ENCODE measurements around the gene GLS2. TPM values are rescaled to one million over a fixed set of nuclear protein-coding genes. Genes with fewer than 3 reads are reported as not detected.

GLS2 gene
- polyA plus RNA-seq, 2 of the 4 experiments (the other 2 are of a cell fraction): 0.36 to 0.44 TPM

DNA sequence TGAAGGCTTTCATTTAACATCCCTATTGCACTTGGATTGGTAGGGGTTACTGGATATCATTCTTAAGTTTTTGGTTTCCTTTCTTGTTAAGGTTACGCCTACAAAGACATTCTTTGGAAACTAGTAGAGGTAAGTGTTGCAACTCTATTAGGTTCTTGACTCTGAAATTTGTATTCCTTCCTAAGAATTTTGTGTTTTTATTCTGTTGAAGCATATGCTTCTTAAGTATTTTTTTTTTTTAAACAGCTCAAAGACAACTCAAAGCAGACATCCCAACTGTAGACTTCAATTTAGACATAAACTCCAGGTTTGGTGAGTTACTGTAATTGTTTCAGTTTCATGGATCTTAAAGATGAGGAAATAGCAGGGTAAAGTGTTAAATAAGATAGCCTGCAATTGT lies 32.5 kb upstream of the GLS2 start:
- peak overlapping the region; percentile 87 to 89 for H3K27ac ChIP-seq
- peaks cover 60% of the 10 kb centered on the region for H3K4me1 ChIP-seq
- H3K9me3 ChIP-seq: no peaks in the 10 kb centered on the region
- FAIRE-seq (no peak), DNase-seq (ENCODE audit: low read depth in 1 of 2, low spot score in 1 of 2) (no peak), ATAC-seq (no peak)
- no peak overlapping the region for H3K4me3 ChIP-seq
- H3K4me2 ChIP-seq: peak overlapping the region; percentile 74
- POLR2A ChIA-PET: interaction anchor here (1.4 to 1.6 kb wide), 2 partner anchors 12 to 116 kb away, joined by 5 to 6 read pairs; no protein-coding TSS in a partner anchor
- 53% methylated on average over 1 of the region's 1 CpG for WGBS (ENCODE audit: missing lambda C conversion rate)
- TF ChIP-seq CEBPB (IDR thresholded peaks at IDR 0.05) (peak in 1 of 2 experiments; percentile 47; a peak in 1 of 4 replicates), EP300 (IDR thresholded peaks at IDR 0.05) (no peak), RNF2 (IDR thresholded peaks at IDR 0.05; ENCODE audit: borderline replicate concordance, low read depth) (no peak), FOSB (CRISPR knock-in tag; IDR thresholded peaks at IDR 0.05) (no peak), TFCP2L1 (CRISPR knock-in tag; IDR thresholded peaks at IDR 0.05) (no peak)
- CTCF ChIA-PET: interaction anchor here (1.0 to 6.1 kb wide), 6 partner anchors 8 to 115 kb away, joined by 3 to 36 read pairs (median 4); no protein-coding TSS in a partner anchor

DNA sequence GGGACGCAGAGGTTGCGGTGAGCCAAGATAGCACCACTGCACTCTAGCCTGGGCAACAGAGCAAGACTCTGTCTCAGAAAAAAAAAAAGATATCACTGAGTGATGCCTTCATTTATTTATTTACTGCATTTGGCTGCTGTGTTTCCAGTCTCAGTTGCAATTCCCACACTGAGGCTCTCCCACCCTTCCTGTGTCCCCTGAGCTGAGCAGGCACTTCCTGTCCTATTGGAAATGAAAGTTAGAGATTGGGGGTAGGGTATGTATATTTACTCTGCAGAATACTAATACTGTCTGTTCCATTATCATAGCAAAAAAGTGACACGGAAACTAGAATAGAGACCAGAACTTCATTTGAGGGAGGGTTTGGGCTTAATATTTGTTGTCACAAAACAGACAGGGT lies 32.1 kb upstream of the GLS2 start:
- POLR2A ChIA-PET: no interaction called here
- CTCF ChIA-PET: interaction anchor here (1.0 to 6.1 kb wide), 5 partner anchors 9 to 115 kb away, joined by 3 to 36 read pairs (median 5); no protein-coding TSS in a partner anchor
- Histone ChIP-seq H3K4me3 (no peak overlapping the region), H3K4me1 (peaks cover 56% of the 10 kb centered on the region), H3K9me3 (no peaks in the 10 kb centered on the region), H3K27ac (peak overlapping the region; percentile 87 to 89), H3K4me2 (peak overlapping the region; percentile 74)
- 71% methylated on average over 3 of the region's 3 CpGs for WGBS (ENCODE audit: missing lambda C conversion rate)
- no peak for FAIRE-seq
- no peak for TF ChIP-seq NFE2L2 (conservative IDR thresholded peaks at IDR 0.05; ENCODE audit: low read length)
- no peak for TF ChIP-seq RCOR1 (IDR thresholded peaks at IDR 0.05; ENCODE audit: low read depth, low read length)
- no peak for TF ChIP-seq BHLHE40 (IDR thresholded peaks at IDR 0.05; ENCODE audit: low read depth, low read length)
- no peak for TF ChIP-seq HEYL (CRISPR knock-in tag; IDR thresholded peaks at IDR 0.05)
- TF ChIP-seq SREBF2 (IDR thresholded peaks at IDR 0.05): no peak
- TF ChIP-seq, protein P1, sequence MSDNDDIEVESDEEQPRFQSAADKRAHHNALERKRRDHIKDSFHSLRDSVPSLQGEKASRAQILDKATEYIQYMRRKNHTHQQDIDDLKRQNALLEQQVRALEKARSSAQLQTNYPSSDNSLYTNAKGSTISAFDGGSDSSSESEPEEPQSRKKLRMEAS (IDR thresholded peaks at IDR 0.05): no peak
- no peak for TF ChIP-seq RFX5 (IDR thresholded peaks at IDR 0.05)
- TF ChIP-seq, protein P2, sequence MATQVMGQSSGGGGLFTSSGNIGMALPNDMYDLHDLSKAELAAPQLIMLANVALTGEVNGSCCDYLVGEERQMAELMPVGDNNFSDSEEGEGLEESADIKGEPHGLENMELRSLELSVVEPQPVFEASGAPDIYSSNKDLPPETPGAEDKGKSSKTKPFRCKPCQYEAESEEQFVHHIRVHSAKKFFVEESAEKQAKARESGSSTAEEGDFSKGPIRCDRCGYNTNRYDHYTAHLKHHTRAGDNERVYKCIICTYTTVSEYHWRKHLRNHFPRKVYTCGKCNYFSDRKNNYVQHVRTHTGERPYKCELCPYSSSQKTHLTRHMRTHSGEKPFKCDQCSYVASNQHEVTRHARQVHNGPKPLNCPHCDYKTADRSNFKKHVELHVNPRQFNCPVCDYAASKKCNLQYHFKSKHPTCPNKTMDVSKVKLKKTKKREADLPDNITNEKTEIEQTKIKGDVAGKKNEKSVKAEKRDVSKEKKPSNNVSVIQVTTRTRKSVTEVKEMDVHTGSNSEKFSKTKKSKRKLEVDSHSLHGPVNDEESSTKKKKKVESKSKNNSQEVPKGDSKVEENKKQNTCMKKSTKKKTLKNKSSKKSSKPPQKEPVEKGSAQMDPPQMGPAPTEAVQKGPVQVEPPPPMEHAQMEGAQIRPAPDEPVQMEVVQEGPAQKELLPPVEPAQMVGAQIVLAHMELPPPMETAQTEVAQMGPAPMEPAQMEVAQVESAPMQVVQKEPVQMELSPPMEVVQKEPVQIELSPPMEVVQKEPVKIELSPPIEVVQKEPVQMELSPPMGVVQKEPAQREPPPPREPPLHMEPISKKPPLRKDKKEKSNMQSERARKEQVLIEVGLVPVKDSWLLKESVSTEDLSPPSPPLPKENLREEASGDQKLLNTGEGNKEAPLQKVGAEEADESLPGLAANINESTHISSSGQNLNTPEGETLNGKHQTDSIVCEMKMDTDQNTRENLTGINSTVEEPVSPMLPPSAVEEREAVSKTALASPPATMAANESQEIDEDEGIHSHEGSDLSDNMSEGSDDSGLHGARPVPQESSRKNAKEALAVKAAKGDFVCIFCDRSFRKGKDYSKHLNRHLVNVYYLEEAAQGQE (IDR thresholded peaks at IDR 0.05): no peak
- no peak for TF ChIP-seq KDM5A (IDR thresholded peaks at IDR 0.05)
- no peak for DNase-seq (ENCODE audit: low read depth in 1 of 2, low spot score in 1 of 2)
- no peak for ATAC-seq

DNA sequence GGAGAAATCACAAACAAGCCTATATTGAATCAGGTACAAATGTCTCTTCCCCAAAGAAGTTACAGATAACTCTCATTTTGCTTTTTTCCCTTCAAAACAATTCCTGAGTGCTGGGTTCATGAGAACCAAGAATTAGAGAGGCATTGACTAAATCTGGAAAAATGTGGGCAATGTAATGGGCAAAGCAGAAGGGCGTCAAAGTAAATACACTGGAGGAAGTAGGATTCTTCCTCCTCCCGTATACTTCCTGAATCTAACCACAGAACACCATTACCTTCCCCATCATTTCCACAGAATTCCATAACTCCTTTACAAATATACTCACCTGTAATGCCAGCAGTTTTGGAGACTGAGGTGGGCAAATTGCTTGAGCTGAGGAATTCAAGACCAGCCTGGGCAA lies 30.6 kb upstream of the GLS2 start:
- Histone ChIP-seq H3K27ac (peak overlapping the region; percentile 59 to 89), H3K4me2 (peak overlapping the region; percentile 63), H3K4me3 (no peak overlapping the region), H3K9me3 (no peaks in the 10 kb centered on the region), H3K4me1 (peaks cover 41% of the 10 kb centered on the region)
- 1% methylated on average over 2 of the region's 2 CpGs for WGBS (ENCODE audit: missing lambda C conversion rate)
- TF ChIP-seq, protein P3, sequence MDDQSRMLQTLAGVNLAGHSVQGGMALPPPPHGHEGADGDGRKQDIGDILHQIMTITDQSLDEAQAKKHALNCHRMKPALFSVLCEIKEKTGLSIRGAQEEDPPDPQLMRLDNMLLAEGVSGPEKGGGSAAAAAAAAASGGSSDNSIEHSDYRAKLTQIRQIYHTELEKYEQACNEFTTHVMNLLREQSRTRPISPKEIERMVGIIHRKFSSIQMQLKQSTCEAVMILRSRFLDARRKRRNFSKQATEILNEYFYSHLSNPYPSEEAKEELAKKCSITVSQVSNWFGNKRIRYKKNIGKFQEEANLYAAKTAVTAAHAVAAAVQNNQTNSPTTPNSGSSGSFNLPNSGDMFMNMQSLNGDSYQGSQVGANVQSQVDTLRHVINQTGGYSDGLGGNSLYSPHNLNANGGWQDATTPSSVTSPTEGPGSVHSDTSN (IDR thresholded peaks at IDR 0.05): 0 out of 2 replicates have a peak, but pooled peaks have one; percentile 14
- TF ChIP-seq BHLHE40 (IDR thresholded peaks at IDR 0.05; ENCODE audit: low read depth, low read length) (no peak), FOSL2 (IDR thresholded peaks at IDR 0.05) (no peak), FOSL2 (CRISPR knock-in tag; IDR thresholded peaks at IDR 0.05) (peak; percentile 68)
- TF ChIP-seq, protein P1 (IDR thresholded peaks at IDR 0.05): peak; percentile 70
- ChIA-PET POLR2A (no interaction called here), CTCF (interaction anchor here (0.7 to 6.1 kb wide), 5 partner anchors 21 to 117 kb away, joined by 3 to 36 read pairs (median 5); no protein-coding TSS in a partner anchor)
- ATAC-seq: peak in 1 of 2 experiments; percentile 34; a peak in 3 of 6 replicates
- peak; percentile 73 for FAIRE-seq
- peak in 1 of 2 experiments; percentile 64 for DNase-seq (ENCODE audit: low read depth in 1 of 2, low spot score in 1 of 2)

Data from A549 (cell line).